Subcutaneous abdominal adipose tissue (tissue), 5 donors: ENCODE data around the gene MYO1A.

Experiments used
- H3K27ac ChIP-seq: one replicate; pipeline ENCODE4 v1.7.0; 2013; ENCODE audit warnings: low read depth, mild to moderate bottlenecking, inconsistent platforms, low read length, moderate library complexity
- H3K27me3 ChIP-seq, 5 donors: one replicate each; pipeline ENCODE4 v1.7.0; 2013; ENCODE audit warnings: low read length in 5 of 5, inconsistent platforms in 1 of 5; ENCODE audit not compliant: control insufficient read depth in 5 of 5, insufficient read depth in 4 of 5
- H3K36me3 ChIP-seq, 5 donors: one replicate each; pipeline ENCODE4 v1.7.0; 2013; ENCODE audit warnings: low read length in 5 of 5; ENCODE audit not compliant: control insufficient read depth in 5 of 5, insufficient read depth in 5 of 5
- H3K4me1 ChIP-seq, 5 donors: one replicate each; pipeline ENCODE4 v1.7.0; 2013; ENCODE audit warnings: low read length in 5 of 5, mild to moderate bottlenecking in 3 of 5, moderate library complexity in 1 of 5; ENCODE audit not compliant: control insufficient read depth in 5 of 5, insufficient read depth in 5 of 5
- H3K4me3 ChIP-seq, 5 donors: one replicate each; pipeline ENCODE4 v1.7.0; 2013; ENCODE audit warnings: low read length in 5 of 5, low read depth in 1 of 5
- H3K9ac ChIP-seq, 5 donors: one replicate each; pipeline ENCODE4 v1.7.0; 2013; ENCODE audit warnings: low read length in 5 of 5, mild to moderate bottlenecking in 4 of 5, moderate library complexity in 3 of 5
- H3K9me3 ChIP-seq, 5 donors: one replicate each; pipeline ENCODE4 v1.7.0; 2013; ENCODE audit warnings: low read length in 5 of 5; ENCODE audit not compliant: control insufficient read depth in 5 of 5
- donor health status: healthy.
- donor health status: healthy.
- donor health status: healthy.
- donor health status: healthy.
- donor health status: healthy.

Gene MYO1A

DNA sequence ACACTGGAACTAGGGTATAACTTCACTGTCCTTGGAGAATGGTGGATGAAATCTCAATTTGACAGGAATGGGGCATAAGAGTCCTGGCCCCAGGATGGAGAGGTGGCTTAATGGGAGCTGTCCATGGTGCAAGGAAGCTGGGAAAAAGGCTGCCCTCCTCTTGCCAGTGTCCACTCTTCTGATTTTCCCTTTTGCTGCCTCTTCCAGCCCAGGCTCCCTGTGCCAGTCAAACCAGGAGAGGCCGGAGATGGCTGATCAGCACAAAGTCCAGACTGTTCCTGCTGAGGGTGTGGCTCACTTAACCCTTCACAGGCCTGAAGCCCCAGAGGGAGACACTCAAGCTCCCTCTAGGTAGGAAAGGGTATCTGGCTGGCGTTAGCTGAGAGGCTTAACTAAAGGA is at the start of gene MYO1A:
MYO1A (minus strand) TSS at position 240 of the 400 bp plus-strand sequence. CDS start 1,806 bp downstream, outside the sequence.
- H3K27me3 ChIP-seq = peaks cover 0 to 16% (median 3%) of the 10 kb centered on the region in 5 donors
- no peak within 1 kb of the TSS for H3K27ac ChIP-seq
- no peak within 1 kb of the TSS for H3K9ac ChIP-seq
- no peaks in the 10 kb centered on the region for H3K36me3 ChIP-seq
- no peak within 1 kb of the TSS for H3K4me3 ChIP-seq
- H3K4me1 ChIP-seq = peaks cover 0 to 22% (median 2%) of the 10 kb centered on the region in 5 donors
- no peaks in the 10 kb centered on the region for H3K9me3 ChIP-seq

DNA sequence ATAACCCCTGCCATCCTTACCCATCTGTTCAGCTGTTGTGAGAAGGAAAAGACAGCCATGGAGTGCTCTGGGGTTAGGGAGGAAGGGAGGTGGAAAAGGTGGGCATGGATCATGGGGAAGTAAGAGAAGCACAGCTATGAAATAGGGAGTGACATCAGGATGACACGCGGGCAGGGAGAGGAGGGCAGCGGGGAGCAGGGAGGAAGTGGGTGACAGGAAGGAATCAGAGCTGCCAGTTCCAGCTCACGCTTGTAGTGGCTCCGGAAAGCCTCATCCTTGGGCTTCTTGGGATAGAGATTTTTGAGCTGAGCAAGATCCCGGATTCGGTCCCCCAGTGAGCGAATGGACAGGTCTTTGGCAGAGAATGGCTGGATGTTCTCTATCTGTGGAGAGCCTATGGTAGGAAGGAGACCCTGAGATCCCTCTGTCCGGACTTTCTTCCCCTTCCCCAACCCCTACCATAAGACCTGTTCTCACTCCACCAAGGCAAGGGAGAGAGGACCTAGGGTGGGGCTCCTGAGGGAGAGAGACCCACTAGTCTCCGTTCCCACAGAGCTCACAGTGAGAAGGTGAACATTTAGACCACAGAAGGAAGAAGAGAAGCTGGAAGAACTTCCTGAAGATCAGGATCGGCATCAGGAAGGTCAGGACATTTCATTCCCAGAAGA is 49.3 kb upstream of the MYO1A start:
- Histone ChIP-seq H3K4me3 (no peak overlapping the region), H3K9ac (peak overlapping the region in 1 of 5 donors; percentile 7), H3K9me3 (no peaks in the 10 kb centered on the region), H3K27ac (no peak overlapping the region), H3K36me3 (peaks cover 9 to 84% (median 76%) of the 10 kb centered on the region in 5 donors), H3K27me3 (no peaks in the 10 kb centered on the region), H3K4me1 (peaks cover 0 to 11% (median 4%) of the 10 kb centered on the region in 5 donors)

DNA sequence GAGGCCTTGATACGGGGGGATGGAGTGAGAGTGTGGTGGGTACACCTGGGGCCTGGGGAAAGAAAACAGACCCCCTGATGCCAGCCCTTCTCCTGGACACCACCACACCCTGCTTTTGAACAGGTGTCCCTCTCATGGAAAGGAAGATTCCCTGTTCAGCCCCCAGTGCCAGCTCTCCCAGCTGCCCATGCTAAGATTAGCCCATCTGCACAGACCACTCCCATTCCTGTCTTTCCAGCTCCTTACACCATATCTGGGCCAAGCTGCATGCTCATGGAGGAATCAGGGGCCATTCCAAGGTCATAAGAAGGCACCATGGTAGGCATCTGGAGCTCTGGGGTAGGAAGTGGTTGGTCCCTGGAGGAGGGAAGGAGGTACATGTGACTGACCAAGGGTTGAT is 48.6 kb upstream of the MYO1A start:
- no peaks in the 10 kb centered on the region for H3K9me3 ChIP-seq
- peaks cover 9 to 81% (median 75%) of the 10 kb centered on the region in 5 donors for H3K36me3 ChIP-seq
- no peak overlapping the region for H3K4me3 ChIP-seq
- no peaks in the 10 kb centered on the region for H3K27me3 ChIP-seq
- no peak overlapping the region for H3K27ac ChIP-seq
- H3K9ac ChIP-seq = no peak overlapping the region
- peaks cover 0 to 15% (median 7%) of the 10 kb centered on the region in 5 donors for H3K4me1 ChIP-seq

DNA sequence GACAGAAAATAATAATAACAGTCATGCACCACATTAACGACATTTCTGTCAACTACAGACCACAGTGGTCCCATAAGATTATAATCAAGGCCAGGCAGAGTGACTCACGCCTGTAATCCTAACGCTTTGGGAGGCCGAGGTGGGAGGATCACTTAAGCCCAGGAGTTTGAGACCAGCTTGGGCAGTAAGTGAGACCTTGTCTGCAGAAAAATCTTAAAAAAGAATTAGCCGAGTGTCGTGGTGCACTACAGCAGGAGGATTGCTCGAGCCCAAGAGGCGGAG is 47.6 kb upstream of the MYO1A start:
- Histone ChIP-seq H3K4me3 (no peak overlapping the region), H3K4me1 (peaks cover 0 to 25% (median 11%) of the 10 kb centered on the region in 5 donors), H3K9ac (no peak overlapping the region), H3K27me3 (no peaks in the 10 kb centered on the region), H3K27ac (no peak overlapping the region), H3K36me3 (peaks cover 9 to 89% (median 82%) of the 10 kb centered on the region in 5 donors), H3K9me3 (no peaks in the 10 kb centered on the region)

DNA sequence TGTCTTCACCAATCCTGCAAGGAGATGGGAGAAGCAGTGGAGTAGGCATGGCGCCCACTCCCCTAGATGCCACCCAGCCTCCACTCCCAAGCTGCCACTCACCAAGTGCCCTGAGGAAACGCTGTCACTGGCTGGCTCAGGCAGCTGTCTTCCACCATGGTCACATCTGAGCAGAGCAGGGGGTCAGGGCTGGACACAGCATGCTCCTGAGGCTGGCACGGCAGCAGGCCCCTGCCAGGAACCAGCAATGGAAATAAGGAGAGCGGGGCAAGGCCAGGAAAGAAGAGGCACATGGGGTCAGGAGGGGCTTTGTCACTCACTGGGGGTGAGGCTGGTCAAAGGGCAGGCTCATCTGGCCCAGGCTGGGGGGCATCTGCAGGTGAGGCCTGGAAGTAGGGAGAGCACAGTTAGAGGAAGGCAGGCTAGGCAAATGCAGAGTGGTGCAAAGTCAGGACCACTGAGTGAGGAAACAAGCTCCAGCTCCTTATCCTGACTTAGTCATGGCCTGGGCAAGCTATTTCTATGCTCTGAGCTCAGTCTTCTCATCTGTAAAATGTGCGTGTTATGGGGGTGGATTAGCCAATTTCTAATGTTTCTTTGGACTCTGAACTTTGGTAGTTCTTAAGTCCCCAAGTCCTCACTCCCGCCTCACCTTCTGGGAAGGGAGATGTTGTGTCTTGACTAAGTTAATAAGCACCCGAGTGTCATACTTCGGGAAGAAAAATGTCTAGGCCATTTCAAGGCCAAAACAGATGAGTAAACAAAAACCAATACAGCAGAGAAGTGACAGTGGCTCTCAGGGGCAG is 47.0 kb upstream of the MYO1A start:
- Histone ChIP-seq H3K27me3 (no peaks in the 10 kb centered on the region), H3K36me3 (peaks cover 9 to 89% (median 82%) of the 10 kb centered on the region in 5 donors), H3K27ac (no peak overlapping the region), H3K9ac (no peak overlapping the region), H3K4me1 (peaks cover 0 to 29% (median 11%) of the 10 kb centered on the region in 5 donors), H3K4me3 (no peak overlapping the region), H3K9me3 (no peaks in the 10 kb centered on the region)

DNA sequence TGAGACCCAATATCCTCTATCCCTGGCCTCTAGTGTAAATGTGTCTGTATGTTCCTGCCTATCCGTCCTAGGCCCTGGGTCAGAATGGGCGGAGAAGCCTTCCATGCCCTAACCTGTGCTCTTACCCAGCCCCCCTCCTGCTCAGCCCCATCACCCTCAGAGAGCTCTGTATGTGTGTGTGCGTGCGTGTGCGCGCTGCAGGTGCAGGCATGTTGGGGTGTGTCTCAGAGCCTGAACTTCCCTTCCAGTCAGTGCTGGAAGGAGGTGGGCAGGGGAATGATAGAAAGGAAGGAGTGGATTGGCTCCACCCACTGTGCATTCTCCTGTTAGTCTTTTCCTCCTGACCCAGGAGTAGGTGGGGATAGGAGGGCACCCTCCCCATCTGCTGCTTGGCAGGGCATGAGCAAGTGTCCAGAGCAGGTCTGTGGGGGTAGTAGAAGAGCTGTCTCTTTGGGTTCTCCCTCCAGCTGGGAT is 46.2 kb upstream of the MYO1A start:
- Histone ChIP-seq H3K27me3 (no peaks in the 10 kb centered on the region), H3K4me3 (no peak overlapping the region), H3K27ac (no peak overlapping the region), H3K9me3 (no peaks in the 10 kb centered on the region), H3K4me1 (peaks cover 0 to 32% (median 14%) of the 10 kb centered on the region in 5 donors), H3K36me3 (peaks cover 9 to 91% (median 86%) of the 10 kb centered on the region in 5 donors), H3K9ac (no peak overlapping the region)

DNA sequence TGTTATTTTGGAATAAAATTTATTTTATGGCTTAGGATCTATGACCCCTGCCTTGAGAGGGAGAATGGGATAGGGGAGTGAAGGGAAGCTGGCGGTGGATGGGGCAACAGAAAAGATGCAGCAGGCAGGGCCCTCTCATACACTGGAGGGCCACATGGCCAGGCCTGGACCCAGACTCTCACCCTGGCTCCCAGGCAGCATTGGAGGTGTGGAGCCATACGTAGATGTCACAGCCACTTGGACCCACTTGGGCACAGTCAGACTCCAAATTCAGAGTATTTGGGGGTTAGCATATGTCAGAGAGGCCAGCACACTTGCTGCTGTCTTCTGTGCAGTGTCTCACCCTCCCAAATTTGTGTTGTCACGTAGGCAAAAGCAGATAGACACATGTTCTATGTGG is 45.5 kb upstream of the MYO1A start:
- Histone ChIP-seq H3K4me1 (peaks cover 4 to 39% (median 21%) of the 10 kb centered on the region in 5 donors), H3K9ac (no peak overlapping the region), H3K27ac (no peak overlapping the region), H3K36me3 (peaks cover 9 to 92% (median 89%) of the 10 kb centered on the region in 5 donors), H3K27me3 (no peaks in the 10 kb centered on the region), H3K4me3 (no peak overlapping the region), H3K9me3 (no peaks in the 10 kb centered on the region)

DNA sequence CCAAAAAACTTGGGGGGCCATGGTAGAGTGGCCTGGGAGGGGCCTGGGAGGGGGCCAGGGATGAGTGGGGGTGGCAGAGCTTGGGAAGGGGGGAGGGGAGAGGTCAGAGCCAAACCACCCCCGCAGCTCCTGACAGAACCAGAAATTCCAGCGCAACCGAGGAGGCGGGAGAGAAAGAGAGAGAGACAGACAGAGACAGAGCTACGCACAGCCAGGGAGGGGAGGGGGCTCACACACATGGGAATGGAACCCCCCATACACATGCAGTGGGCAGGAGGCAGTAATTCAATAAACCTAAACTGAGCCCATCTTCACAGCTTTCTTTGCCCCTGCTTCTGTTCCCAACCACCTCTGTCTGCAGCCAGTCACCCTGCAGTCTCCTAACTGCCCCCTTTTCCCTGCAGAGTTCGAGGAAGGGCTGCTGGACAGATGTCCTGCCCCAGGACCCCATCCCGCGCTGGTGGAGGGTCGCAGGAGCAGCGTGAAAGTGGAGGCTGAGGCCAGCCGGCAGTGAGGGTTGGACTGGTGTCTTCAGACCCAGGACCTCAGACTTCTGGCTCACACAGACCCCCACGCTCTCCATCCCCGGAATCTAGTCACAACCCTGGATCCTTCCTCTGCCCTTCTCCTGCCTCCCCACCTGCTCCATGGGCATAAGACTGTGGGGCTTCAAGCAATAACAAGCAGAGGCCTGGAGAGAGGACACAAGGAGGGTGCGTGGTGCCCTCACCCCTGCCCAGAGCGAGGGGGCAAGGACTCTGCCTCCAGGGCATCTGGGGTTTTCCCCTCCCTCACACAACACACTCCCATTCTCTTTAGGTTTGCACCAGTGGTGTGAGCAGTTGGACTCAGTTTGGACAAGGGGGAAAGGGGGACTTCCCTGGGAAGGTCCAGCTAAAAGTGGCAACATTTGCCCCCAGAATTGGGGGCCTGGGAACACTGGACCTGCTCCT is 44.6 kb upstream of the MYO1A start:
- Histone ChIP-seq H3K4me1 (peaks cover 5 to 47% (median 29%) of the 10 kb centered on the region in 5 donors), H3K27me3 (no peaks in the 10 kb centered on the region), H3K9me3 (no peaks in the 10 kb centered on the region), H3K9ac (peak overlapping the region in 1 of 5 donors; percentile 37), H3K36me3 (peaks cover 9 to 84% (median 80%) of the 10 kb centered on the region in 5 donors), H3K27ac (peak overlapping the region; percentile 44), H3K4me3 (no peak overlapping the region)

DNA sequence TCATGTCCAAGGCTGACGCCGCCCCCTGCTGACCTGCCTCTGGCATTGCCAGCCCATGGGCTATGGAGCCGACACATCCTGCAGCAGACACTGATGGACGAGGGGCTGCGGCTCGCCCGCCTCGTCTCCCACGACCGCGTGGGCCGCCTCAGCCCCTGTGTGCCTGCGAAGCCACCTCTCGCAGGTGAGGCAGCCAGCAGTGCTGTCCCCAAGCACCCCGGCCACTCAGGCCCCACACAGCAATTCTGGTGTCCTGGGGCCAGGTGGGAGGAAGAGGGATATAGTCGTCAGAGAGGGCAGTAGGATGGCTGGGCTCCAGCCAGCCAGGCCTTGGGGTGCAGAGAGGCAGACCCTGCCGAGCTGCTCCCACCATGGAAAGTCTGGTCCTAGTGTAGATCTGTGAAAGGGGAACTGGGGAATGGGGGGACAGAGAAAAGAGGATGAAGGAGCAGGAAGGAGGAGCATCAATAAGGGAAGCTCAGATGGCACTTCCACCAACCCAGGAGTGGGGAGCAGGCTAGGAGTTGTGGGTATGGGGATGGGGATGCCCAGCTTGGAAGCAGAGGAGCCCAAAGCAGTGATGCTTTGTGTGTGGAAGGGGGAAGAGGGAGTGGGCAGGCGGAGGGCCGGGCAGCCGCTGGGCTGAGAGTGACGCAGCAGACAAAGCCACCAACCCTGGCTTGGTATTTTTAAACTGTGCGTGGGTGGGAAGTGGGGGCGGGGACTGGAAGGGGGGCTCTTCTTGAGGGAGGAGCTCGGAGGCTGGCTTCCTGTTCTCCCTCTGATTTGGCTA is 43.7 kb upstream of the MYO1A start:
- Histone ChIP-seq H3K9ac (no peak overlapping the region), H3K27ac (peak overlapping the region; percentile 44), H3K27me3 (no peaks in the 10 kb centered on the region), H3K4me3 (peak overlapping the region in 1 of 5 donors; percentile 22), H3K9me3 (no peaks in the 10 kb centered on the region), H3K4me1 (peaks cover 5 to 48% (median 30%) of the 10 kb centered on the region in 5 donors), H3K36me3 (peaks cover 9 to 75% (median 71%) of the 10 kb centered on the region in 5 donors)
